GM12878 (cell line): Measurements from ENCODE around the gene TMEM259. TPM values are rescaled to one million over a fixed set of nuclear protein-coding genes. Genes with fewer than 3 reads are reported as not detected.

Source experiments
- ATAC-seq: fragments of 200-7000 bp; cut with Tn5 transposase; 3 replicates; pipeline ENCODE4 v1.9.1; 2020; ENCODE audit warnings: mild to moderate bottlenecking, moderate library complexity
- BruUV-seq: library from RNA; stranded (reverse); fragments of 400-500 nt; replicated peaks from 2 replicates; lab custom pipeline; 2021; lab: Mats Ljungman, UMichigan
- CTCF ChIA-PET: fragments of 300-600 bp; sonication (Branson Sonifier 250); formaldehyde crosslinking; extraction: SDS; loops from one replicate; lab custom pipeline; 2021; ENCODE audit warnings: inconsistent platforms; lab: Yijun Ruan, JAX
- POLR2A ChIA-PET: fragments of 350-600 bp; formaldehyde crosslinking; extraction: SDS; loops from one replicate; lab custom pipeline; 2021; ENCODE audit warnings: inconsistent platforms; lab: Charles Lee
- RAD21 ChIA-PET: fragments of 300-600 bp; sonication (Branson Sonifier 250); formaldehyde crosslinking; loops from one replicate; lab custom pipeline; 2023; ENCODE audit warnings: antibody characterized with exemption; ENCODE audit not compliant: unreplicated experiment; lab: Charles Lee
- SMC1A ChIA-PET: fragments of 300-600 bp; sonication (Branson Sonifier 250); formaldehyde crosslinking; loops from one replicate; lab custom pipeline; 2023; ENCODE audit not compliant: unreplicated experiment, uncharacterized antibody; lab: Charles Lee
- DNase-seq: peaks from one replicate; pipeline ENCODE4 v3.0.0-alpha.2; 2011; ENCODE audit warnings: low read depth, low spot score
- FAIRE-seq: peaks from 3 replicates; lab custom pipeline; 2011; peaks lifted over from hg19 to GRCh38; lab: Jason Lieb, UNC
- H2AFZ ChIP-seq: 2 replicates; pipeline ENCODE4 v1.6.0; 2011; ENCODE audit warnings: low read depth, low read length, control low read depth; ENCODE audit not compliant: control insufficient read depth
- H3K27ac ChIP-seq: 2 replicates; pipeline ENCODE4 v1.5.1; 2011; ENCODE audit warnings: control low read depth; ENCODE audit not compliant: control insufficient read depth, insufficient read depth
- H3K27me3 ChIP-seq, 2 experiments: replicated peaks in 1 of 2; 2 replicates each; pipeline versions ENCODE4 v1.6.0 to v1.6.1; 2011; ENCODE audit warnings: low read length in 1 of 2; ENCODE audit not compliant: control insufficient read depth in 2 of 2, insufficient read depth in 2 of 2
- H3K36me3 ChIP-seq, 2 experiments: 2 replicates each; pipeline ENCODE4 v1.5.1; 2011; ENCODE audit warnings: low read length in 1 of 2; ENCODE audit not compliant: control insufficient read depth in 2 of 2, insufficient read depth in 2 of 2
- H3K4me1 ChIP-seq: 2 replicates; pipeline ENCODE4 v1.6.1; 2011; ENCODE audit warnings: mild to moderate bottlenecking, low read length, moderate library complexity, mixed read lengths; ENCODE audit not compliant: control insufficient read depth, insufficient read depth
- H3K4me2 ChIP-seq: 2 replicates; pipeline ENCODE4 v1.6.0; 2011; ENCODE audit warnings: control low read depth; ENCODE audit not compliant: control insufficient read depth, insufficient read depth
- H3K4me3 ChIP-seq: fragments of 200-600 bp; sonication (generic); 2 replicates; pipeline ENCODE4 v1.5.1; 2016
- H3K79me2 ChIP-seq: 2 replicates; pipeline ENCODE4 v1.6.0; 2011; ENCODE audit warnings: low read length; ENCODE audit not compliant: control insufficient read depth, insufficient read depth
- H3K9ac ChIP-seq: 2 replicates; pipeline ENCODE4 v1.8.0; 2011; ENCODE audit warnings: low read length, control low read depth, mixed read lengths; ENCODE audit not compliant: control insufficient read depth, insufficient read depth
- H3K9me3 ChIP-seq: replicated peaks from 3 replicates; pipeline ENCODE4 v1.5.1; 2011; ENCODE audit warnings: mild to moderate bottlenecking, low read length; ENCODE audit not compliant: control insufficient read depth, insufficient read depth
- H4K20me1 ChIP-seq: 2 replicates; pipeline ENCODE4 v1.6.0; 2011; ENCODE audit not compliant: control insufficient read depth, insufficient read depth
- FOXM1 ChIP-seq: IDR thresholded peaks from 2 replicates; pipeline ENCODE4 v1.6.1; 2012; ENCODE audit warnings: low read depth, mild to moderate bottlenecking, inconsistent platforms, low read length, moderate library complexity
- HDAC6 ChIP-seq: fragments of 200-600 bp; sonication (generic); IDR thresholded peaks from one replicate; pipeline ENCODE4 v1.8.0; 2017; ENCODE audit warnings: antibody characterized with exemption; ENCODE audit not compliant: unreplicated experiment
- HSF1 ChIP-seq: fragments of 150-350 bp; IDR thresholded peaks from 2 replicates; pipeline ENCODE4 v1.6.1; 2014; ENCODE audit warnings: mild to moderate bottlenecking, low read depth, low read length
- IKZF1 ChIP-seq: fragments of 450-650 bp; conservative IDR thresholded peaks from 2 replicates; pipeline ENCODE4 v1.6.1; 2017; ENCODE audit warnings: antibody characterized with exemption, mild to moderate bottlenecking
- NR2C1 ChIP-seq: fragments of 450-650 bp; IDR thresholded peaks from 2 replicates; pipeline ENCODE4 v1.6.1; 2017; ENCODE audit warnings: antibody characterized with exemption, mild to moderate bottlenecking, moderate library complexity
- NR2F1 ChIP-seq: fragments of 450-650 bp; conservative IDR thresholded peaks from 2 replicates; pipeline ENCODE4 v1.6.1; 2017; ENCODE audit warnings: mild to moderate bottlenecking
- RAD21 ChIP-seq: IDR thresholded peaks from 2 replicates; pipeline ENCODE4 v1.6.1; 2011; ENCODE audit warnings: mild to moderate bottlenecking, low read depth, low read length, moderate library complexity; ENCODE audit not compliant: insufficient read depth
- RUNX3 ChIP-seq: IDR thresholded peaks from 2 replicates; pipeline ENCODE4 v1.6.1; 2012; ENCODE audit warnings: low read length, inconsistent platforms
- ZNF687 ChIP-seq: fragments of 450-650 bp; IDR thresholded peaks from 2 replicates; pipeline ENCODE4 v1.6.1; 2017; ENCODE audit warnings: mild to moderate bottlenecking, moderate library complexity
- WGBS: methylation state at CpG from one replicate; pipeline ENCODE4 v1.1.6; 2016; ENCODE audit warnings: low lambda C conversion rate; ENCODE audit not compliant: insufficient replicate concordance, insufficient coverage; ENCODE audit errors: missing lambda C conversion rate; 5-methylcytosine and 5-hydroxymethylcytosine counted together
- in situ Hi-C: fragments of 300-500 bp; cut with MboI; formaldehyde crosslinking; loops from 9 replicates; pipeline ENCODE4 v1.14.3; 2018; ENCODE audit warnings: mixed read lengths
- intact Hi-C: fragments of 100-400 bp; cut with micrococcal nuclease; formaldehyde crosslinking; loops from one replicate; pipeline ENCODE4 v1.14.2; 2022; ENCODE audit not compliant: unreplicated experiment
- polyA plus RNA-seq, 11 experiments: library from polyadenylated mRNA; depleted of rRNA in 4 of 11; unstranded in 6 of 11; stranded (reverse) in 5 of 11; fragments of >200 nt; fragmentation: Nextera tagmentation in 4 of 11; fragmentation: Illumina TruSeq in 1 of 11; extraction: Ambion mirVana in 4 of 11; extraction: Trizol in 1 of 11; gene quantifications; 1 replicate in 1 of 11; 2 replicates in 10 of 11; pipeline versions ENCODE4 v1.2.1 to v1.2.3, GENCODE V29; 2011 to 2016; ENCODE audit warnings: inconsistent platforms in 2 of 11, missing spikeins in 2 of 11, low read depth in 1 of 11
- total RNA-seq, 4 experiments: library from RNA; depleted of rRNA in 3 of 4; stranded (reverse); fragments of >200 nt in 3 of 4; fragmentation: Illumina TruSeq in 1 of 4; extraction: Trizol in 1 of 4; gene quantifications; 2 replicates each; pipeline versions ENCODE4 v1.2.1 to v1.2.3, GENCODE V29; 2013 to 2021
- TF ChIP-seq, protein P1 (sequence below), 3 experiments: IDR thresholded peaks in 2 of 3; conservative IDR thresholded peaks in 1 of 3; 2 replicates each; pipeline ENCODE4 v1.5.1; 2011; ENCODE audit warnings: low read depth in 3 of 3, low read length in 3 of 3, mild to moderate bottlenecking in 3 of 3, control low read depth in 2 of 3, moderate library complexity in 2 of 3, inconsistent platforms in 1 of 3, mixed read lengths in 1 of 3; ENCODE audit not compliant: control insufficient read depth in 2 of 3, insufficient read depth in 1 of 3; ENCODE audit errors: extremely low read depth in 1 of 3

TMEM259 gene
- total and polyA plus RNA-seq, 10 of the 15 experiments (the other 5 are each of a cell fraction or from before 2014, with no cell fraction given) = 0.43 to 184 (median 62.0) TPM

- in situ Hi-C loops = no loop called here
- H3K9ac ChIP-seq = no peak within 1 kb of the TSS
- H3K27me3 ChIP-seq = peaks cover 3 to 5% of the 10 kb centered on the region in 2 experiments; a peak in 3 of 4 replicates
- no peaks in the 10 kb centered on the region for H4K20me1 ChIP-seq
- TF ChIP-seq ZNF687 (no peak), HDAC6 (peak; percentile 73), FOXM1 (no peak), IKZF1 (0 out of 2 replicates have a peak, but pooled peaks have one; percentile 14), RAD21 (0 out of 2 replicates have a peak, but pooled peaks have one; percentile 27), NR2F1 (no peak), RUNX3 (peak; percentile 15; the same call in 1 of the 2 replicates), HSF1 (no peak), NR2C1 (no peak)
- TF ChIP-seq, protein P1, sequence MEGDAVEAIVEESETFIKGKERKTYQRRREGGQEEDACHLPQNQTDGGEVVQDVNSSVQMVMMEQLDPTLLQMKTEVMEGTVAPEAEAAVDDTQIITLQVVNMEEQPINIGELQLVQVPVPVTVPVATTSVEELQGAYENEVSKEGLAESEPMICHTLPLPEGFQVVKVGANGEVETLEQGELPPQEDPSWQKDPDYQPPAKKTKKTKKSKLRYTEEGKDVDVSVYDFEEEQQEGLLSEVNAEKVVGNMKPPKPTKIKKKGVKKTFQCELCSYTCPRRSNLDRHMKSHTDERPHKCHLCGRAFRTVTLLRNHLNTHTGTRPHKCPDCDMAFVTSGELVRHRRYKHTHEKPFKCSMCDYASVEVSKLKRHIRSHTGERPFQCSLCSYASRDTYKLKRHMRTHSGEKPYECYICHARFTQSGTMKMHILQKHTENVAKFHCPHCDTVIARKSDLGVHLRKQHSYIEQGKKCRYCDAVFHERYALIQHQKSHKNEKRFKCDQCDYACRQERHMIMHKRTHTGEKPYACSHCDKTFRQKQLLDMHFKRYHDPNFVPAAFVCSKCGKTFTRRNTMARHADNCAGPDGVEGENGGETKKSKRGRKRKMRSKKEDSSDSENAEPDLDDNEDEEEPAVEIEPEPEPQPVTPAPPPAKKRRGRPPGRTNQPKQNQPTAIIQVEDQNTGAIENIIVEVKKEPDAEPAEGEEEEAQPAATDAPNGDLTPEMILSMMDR (IDR thresholded peaks at IDR 0.05 in 2 of 3, conservative IDR thresholded peaks at IDR 0.05 in 1 of 3; ENCODE audit: control insufficient read depth in 2 of 3, extremely low read depth in 1 of 3, insufficient read depth in 1 of 3, low read depth in 3 of 3, low read length in 3 of 3) = peak; percentile 44 to 60 (median 49)
- H3K36me3 ChIP-seq = no peaks in the 10 kb centered on the region
- POLR2A ChIA-PET = interaction anchor here (0.6 to 1.1 kb wide), 2 partner anchors 19 to 77 kb away, joined by 3 to 4 read pairs; no protein-coding TSS in a partner anchor
- WGBS = 3% methylated on average over 15 of the region's 43 CpGs
- peak; percentile 65 for ATAC-seq
- RAD21 ChIA-PET = interaction anchor here (1.4 kb wide), 1 partner anchor 143 kb away, joined by 4 read pairs; no protein-coding TSS in a partner anchor
- CTCF ChIA-PET = interaction anchor here (1.7 kb wide), 1 partner anchor 75 kb away, joined by 4 read pairs; no protein-coding TSS in a partner anchor
- intact Hi-C loops = loop anchor here (1.0 kb wide), 1 partner anchor 75 kb away; no protein-coding TSS in a partner anchor
- no TSS peak for BruUV-seq
- H3K79me2 ChIP-seq = no peaks in the 10 kb centered on the region
- no peak for FAIRE-seq
- DNase-seq = no peak
- SMC1A ChIA-PET = no interaction called here
- H3K9me3 ChIP-seq = no peaks in the 10 kb centered on the region
- H3K27ac ChIP-seq = no peak within 1 kb of the TSS
- H2AFZ ChIP-seq = no peak within 1 kb of the TSS
- H3K4me1 ChIP-seq = no peaks in the 10 kb centered on the region; the same call in 1 of the 2 replicates
- no peak within 1 kb of the TSS for H3K4me3 ChIP-seq
- H3K4me2 ChIP-seq = no peak within 1 kb of the TSS
Measured at GRCh38 chr19:1000095-1000494, 20.8 kb downstream of the TMEM259 start, which contains the start of gene GRIN3B. Gene GRIN3B, plus strand, starts transcription at chr19:1000419. Its CDS starts 19 bp downstream, at chr19:1000438.
